RWPE1 (cell line): ENCODE data around the gene NRG3.

Experiments used
- CTCF ChIA-PET: fragments of 350-600 bp; sonication (Branson Sonifier 250); formaldehyde crosslinking; extraction: SDS; loops from one replicate; lab custom pipeline; 2021; lab: Yijun Ruan, JAX
- POLR2A ChIA-PET: fragments of 400-600 bp; formaldehyde crosslinking; extraction: SDS; loops from one replicate; lab custom pipeline; 2020; ENCODE audit warnings: antibody characterized with exemption; ENCODE audit not compliant: low non-redundant PET; lab: Yijun Ruan, JAX
- DNase-seq: peaks from one replicate; pipeline ENCODE4 v3.0.0; 2012; ENCODE audit warnings: low spot score
- H3K27ac ChIP-seq: fragments of 450-650 bp; 2 replicates; pipeline ENCODE4 v1.5.1; 2017
- CTCF ChIP-seq: fragments of 450-650 bp; conservative IDR thresholded peaks from 2 replicates; pipeline ENCODE4 v1.5.1; 2017; ENCODE audit warnings: low read depth, mild to moderate bottlenecking

NRG3 gene

DNA sequence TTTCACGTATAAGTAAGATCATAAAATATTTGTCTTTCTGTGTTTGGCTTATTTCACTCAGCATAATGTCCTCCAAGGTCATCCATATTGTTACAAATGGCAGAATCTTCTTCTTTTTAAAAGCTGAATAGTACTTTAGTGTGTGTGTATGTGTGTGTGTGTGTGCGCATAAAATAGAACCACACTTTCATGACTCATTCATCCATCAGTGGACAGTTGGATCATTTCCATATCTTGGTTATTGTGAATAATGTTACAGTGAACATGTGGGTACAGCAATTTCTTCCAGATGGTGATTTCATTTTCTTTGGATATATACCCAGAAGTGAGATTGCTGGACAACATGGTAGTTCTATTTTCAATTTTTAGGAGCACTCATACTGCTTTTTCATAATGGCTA is 622.4 kb downstream of the NRG3 start:
- no peak for DNase-seq
- CTCF ChIA-PET, result no interaction called here
- POLR2A ChIA-PET, result no interaction called here
- no peak for TF ChIP-seq CTCF
- H3K27ac ChIP-seq, result no peak overlapping the region

DNA sequence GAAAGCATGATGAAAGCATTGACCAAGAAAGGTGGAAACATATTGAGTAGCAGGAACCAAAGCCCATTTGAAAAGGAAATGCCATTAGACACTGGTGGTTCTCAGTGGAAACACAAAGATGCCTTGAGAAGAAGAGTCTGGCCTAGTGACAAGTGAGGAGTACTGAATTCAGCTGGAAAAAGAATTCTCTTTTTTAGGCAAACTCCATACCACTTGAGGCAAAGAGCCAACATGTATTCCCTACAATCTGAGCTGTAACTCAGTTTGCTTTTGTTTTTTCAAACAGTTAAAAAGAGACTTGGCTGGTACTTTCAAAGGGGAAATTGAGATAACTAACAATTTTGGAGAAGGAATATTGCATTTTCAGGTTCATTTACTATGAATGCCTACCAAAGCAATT is 624.0 kb downstream of the NRG3 start:
- no peak overlapping the region for H3K27ac ChIP-seq
- CTCF ChIA-PET, result no interaction called here
- POLR2A ChIA-PET, result no interaction called here
- no peak for DNase-seq
- no peak for TF ChIP-seq CTCF

- no peak for DNase-seq
- no peak overlapping the region for H3K27ac ChIP-seq
- TF ChIP-seq CTCF, result no peak
- POLR2A ChIA-PET, result no interaction called here
- CTCF ChIA-PET, result no interaction called here
These were observed 630.0 kb downstream of the NRG3 start for GRCh38 chr10:82505009-82505408.

DNA sequence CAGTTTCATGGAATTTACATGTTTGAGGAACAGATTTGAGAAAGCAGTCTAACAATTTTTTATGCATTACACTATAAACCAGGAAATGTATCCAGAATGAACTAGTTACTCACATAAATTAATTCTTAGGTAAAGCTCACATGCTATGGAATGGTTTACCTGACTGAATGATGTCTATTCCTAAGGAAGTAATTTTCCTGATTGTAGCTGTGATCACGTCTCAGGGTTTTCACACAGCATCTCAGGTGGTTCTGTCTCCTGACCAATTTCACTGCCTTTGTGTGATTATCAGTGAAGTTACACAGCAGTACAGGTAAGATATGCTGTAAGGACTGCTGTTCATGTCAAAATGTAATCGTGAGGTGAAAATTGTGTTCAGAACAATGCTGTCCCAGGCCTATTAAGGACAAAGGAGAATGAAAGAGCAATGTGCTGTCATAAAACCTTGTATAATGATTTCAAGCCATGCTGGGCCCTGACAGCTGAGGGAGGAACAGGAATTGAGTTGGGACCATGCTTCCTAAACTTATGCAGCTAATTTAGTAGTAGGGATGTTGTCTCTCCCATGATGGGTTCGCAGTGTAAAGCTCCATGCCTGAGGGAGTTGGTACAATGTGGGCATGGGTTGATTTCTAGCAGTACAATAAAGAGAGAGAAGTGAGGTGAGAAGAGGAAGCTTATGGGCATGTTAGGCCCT is 631.8 kb downstream of the NRG3 start:
- ChIA-PET CTCF (no interaction called here), POLR2A (no interaction called here)
- DNase-seq, result no peak
- no peak overlapping the region for H3K27ac ChIP-seq
- TF ChIP-seq CTCF, result no peak

DNA sequence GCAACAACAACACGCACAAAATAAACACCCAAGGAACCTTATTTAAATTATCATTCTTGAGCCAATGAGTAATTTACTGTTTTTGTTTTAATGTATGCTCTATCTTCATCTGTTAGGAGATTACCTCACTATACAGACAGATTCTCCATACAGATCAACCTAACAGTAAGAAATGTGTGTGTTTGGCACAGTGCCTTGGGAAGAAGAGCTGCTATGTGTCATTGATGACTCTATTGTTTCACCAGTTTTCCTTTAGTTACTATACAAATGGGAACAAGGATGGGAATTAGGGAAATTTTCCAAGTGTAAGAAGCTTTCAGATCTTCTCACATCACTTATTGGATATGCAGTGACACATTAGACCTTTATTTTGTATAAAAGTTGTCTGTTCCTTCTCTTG is 640.3 kb downstream of the NRG3 start:
- POLR2A ChIA-PET, result no interaction called here

GRCh38 chr10:82529062-82529461 is 654.1 kb downstream of the NRG3 start:
- no peak for TF ChIP-seq CTCF
- ChIA-PET POLR2A (no interaction called here), CTCF (no interaction called here)
- no peak for DNase-seq
- no peak overlapping the region for H3K27ac ChIP-seq

More for the DNA sequence above, 640.3 kb downstream of the NRG3 start:
- TF ChIP-seq CTCF, result no peak
- no peak for DNase-seq
- CTCF ChIA-PET, result no interaction called here
- no peak overlapping the region for H3K27ac ChIP-seq

DNA sequence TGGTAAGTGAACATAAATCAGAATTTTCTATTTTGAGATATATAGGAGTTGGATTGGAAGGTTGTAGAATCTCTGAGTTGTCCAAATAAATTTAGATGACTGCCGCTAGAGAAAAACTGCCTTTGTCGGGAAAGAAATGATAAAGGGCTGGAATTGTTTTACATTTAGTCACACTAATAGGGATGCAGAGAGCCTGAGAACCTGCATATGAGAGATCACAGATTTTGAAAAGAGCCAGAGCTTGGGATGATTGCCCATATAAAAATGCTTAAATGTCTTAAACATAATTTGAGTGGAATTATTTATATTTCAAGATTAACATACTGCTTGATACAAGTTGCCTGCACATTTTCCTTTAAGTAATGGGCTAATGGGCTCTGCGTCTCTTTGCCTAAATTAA is 660.5 kb downstream of the NRG3 start:
- no peak for DNase-seq
- H3K27ac ChIP-seq, result no peak overlapping the region
- CTCF ChIA-PET, result interaction anchor here (0.6 kb wide), 2 partner anchors 10 to 16 kb away, joined by 3 read pairs; no protein-coding TSS in a partner anchor
- no peak for TF ChIP-seq CTCF
- POLR2A ChIA-PET, result no interaction called here
